ENCODE measurements around the gene VAV2. TPM values are rescaled to one million over a fixed set of nuclear protein-coding genes. Genes with fewer than 3 reads are reported as not detected.
"Not testable (repeated sequence)": the region's sequence is repeated elsewhere in the genome, so short reads cannot be mapped to it uniquely, and the experiment has no call there.

VAV2 gene
- total RNA-seq, 1 experiment from 2014 or later, result 10.3 TPM

DNA sequence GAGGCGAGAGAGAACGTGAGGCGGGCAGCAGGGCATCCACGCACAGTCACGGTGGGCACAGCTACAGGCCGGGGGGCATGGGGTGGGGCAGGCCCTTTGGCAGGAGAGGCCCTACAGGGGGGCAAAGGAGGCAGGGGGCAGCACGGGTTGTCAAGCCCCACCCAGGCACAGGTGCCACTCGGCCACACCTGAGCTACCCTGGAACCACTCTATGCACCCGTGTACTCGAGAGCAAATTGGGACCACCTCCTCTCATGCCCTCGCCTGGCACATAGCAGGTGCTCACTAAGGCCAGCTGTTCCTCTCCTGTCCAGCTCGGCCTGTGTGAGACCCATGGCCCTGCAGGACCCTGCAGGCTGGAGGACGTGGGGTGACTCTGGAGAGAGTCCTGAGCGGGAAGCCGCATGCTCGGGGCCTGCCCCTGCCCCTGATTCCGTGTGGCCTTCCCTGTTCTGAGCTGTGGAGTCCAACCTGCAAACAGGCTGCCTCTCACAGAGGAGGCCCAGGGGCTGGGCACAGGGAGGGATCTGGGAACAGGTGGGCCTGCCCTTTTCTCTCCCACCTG, 222.5 kb downstream of the VAV2 start:
- no peak for DNase-seq (ENCODE audit: low read depth)

DNA sequence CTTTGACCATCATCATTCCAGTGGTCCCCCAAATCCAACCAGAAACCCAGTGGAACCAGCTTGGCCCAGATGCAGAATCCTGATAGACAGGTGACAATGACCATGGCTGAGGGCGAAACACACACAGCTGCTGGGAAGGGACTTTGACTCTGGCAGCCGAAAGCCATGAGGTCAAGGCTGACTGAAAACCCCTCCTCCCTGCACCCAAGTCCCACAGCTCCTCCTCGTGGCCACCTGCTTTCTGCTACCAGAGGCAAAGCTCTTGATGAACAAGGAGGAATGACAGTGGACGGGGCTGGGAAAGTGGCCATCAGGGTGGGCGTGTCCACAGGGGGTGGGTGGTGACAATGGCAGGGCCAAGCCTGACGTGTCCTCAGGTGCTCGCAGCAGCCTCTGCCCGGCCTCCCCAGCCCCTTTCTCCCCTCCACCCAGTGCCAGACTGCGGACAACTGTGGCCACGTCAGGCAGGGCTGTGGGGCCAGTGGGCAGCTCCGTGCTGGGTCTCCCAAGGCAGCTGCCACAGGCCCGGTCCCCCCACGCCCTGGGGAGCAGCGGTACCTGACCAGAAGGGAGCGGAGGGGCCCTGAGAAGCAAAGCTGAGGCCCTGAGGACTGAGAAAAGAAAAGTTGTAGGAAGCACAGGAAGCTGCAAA, 223.1 kb downstream of the VAV2 start:
- DNase-seq (ENCODE audit: low read depth), result no peak

DNA sequence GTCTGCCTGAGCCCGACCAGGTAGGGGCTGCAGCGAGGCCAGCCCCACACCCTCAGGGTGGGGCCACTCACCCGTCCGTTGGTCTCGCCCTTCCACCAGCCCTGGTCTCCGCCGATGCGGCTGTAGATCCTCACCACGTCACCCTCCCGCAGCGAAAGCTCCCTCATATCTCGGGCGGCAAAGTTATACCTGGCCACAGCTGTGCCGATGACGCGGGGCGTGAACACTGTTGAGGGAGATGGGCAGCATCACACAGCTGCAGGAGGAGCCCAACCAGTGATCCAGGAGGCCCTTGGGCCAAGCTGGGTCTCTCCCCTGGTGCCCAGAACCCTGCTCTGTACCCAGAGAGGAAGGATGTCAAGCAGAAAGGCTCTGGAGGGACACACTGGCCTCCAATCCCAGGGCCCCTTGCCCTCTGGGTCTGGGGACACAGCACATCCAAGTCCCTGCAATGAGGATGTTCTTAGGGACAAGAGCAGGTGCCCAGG, 223.7 kb downstream of the VAV2 start:
- no peak for DNase-seq (ENCODE audit: low read depth)

DNA sequence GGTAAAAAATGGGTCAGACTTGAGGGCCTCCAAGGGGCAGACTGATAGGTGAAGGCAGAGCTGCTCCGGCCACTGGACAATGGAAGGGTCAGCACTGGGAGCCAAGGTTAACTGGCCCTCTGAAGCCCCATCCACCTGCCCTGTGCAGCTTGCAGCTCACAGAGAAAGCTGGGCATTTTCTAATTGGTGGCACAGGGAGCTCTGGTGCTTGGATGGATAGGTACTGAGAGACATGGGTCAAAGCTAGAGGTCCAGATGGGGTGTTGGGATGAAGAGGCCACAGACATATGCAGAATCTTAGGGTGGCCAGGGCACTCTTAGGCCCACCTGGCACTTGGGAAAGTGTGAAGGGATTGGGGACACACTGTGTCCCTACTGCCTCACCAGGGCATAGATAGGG, 224.5 kb downstream of the VAV2 start:
- DNase-seq (ENCODE audit: low read depth), result no peak

DNA sequence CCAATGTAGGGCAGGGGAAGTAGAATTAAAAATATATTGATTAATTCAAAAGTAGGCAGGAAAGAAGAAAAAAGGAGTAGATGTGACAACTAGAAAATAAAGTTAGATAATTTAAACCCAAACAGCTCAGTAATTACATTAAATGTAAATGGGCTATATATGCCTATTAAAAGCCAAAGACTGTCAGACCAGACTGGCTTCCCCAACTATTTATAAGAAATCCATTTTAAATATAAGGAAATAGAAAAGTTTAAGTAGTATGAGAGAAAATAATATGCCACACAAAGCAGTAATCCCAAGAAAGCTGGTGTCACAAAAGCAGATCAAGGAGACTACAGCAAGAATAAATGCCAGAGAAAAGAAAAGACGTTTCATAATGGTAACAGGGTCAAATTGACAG, 225.1 kb downstream of the VAV2 start:
- DNase-seq (ENCODE audit: low read depth), result no peak

DNA sequence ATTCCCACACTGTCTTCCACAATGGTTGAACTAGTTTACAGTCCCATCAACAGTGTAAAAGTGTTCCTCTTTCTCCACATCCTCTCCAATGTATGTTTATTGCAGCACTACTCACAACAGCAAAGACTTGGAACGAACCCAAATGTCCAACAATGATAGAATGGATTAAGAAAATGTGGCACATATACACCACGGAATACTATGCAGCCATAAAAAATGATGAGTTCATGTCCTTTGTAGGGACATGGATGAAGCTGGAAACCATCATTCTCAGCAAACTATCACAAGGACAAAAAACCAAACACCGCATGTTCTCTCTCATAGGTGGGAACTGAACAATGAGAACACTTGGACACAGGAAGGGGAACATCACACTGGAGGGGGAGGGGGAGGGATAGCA, 225.9 kb downstream of the VAV2 start:
- not testable (repeated sequence) for DNase-seq (ENCODE audit: low read depth)

DNA sequence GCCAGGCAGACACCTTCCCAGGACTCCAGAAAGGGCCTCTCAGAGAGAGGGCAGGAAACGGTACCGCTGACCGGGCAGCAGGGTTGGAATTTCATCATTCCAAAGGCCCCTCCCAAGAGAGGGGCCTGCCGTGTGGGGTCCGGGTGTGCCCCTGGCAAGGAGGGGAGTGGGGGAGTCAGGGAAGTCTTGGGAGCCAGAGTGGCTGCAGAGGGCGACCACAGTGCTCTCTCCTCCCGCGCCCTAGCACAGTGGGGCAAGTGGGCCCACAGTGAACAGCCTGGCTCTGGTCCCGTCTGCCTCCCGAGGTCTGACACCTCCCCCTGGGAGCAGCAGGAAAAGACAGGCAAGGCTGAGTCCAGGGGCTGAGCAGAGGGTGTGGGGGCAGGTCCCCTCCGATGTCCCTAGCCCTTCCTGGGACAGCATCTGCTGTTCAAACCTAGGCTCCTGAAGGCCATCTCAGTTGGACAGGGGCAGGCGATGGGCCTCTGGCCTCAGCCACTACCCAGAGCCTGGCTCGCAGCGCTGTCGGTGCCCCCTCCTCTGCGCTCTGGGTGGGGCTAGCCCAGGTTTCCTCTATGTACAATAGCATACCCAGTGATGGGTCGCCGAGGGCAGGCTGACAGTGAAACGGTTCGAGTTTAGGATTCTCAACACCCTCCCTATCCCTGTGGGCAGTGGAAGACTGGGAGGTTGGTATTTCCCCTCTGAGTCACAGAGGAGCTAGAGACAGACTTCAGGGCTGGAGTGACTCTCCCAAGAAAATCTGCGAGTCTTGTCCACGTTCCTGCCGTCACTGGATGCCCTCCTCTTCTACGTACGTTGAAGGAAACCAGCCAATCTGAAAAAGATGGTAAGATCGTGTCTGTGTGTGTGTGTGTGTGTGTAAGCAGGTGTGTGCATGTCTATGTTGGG, 228.6 kb downstream of the VAV2 start:
- DNase-seq (ENCODE audit: low read depth), result no peak

DNA sequence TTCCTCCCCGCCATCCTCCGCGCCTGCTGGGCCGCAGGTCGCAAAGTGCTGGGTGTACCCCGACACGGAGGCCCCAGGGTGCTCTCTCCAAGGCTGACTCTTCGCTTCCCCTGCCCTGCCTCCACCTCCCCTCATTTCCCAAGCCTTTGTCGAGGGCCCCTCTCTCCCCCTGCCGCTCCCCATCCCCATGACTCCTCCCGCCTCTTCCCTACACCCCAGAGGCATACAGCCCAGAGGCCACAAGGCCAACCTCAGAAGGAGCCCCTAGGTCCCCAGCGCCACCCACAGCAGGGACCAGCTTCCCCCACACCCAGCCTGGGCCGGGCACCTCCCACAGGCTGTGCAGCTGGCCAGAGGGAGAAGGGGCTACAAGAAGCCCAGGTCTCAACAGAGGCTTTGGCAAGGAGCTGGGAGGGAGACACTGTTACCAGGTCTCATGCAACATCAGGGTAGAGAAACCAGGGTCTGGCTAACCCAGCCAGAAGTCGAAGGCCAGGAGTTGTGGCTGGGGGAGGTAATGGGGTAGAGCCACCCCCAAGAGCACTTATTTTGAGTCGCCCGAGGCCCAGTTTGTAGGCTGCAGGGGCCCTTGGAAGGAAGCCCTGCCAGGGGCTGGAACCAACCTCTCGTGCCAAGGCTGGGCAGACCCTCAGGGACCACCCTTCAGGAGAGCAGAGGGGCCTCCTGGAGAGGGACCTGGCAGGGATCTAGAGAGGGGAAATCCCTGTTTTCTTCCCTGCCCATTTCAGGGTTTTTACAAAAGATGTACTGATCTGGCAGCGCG, 229.4 kb downstream of the VAV2 start:
- DNase-seq (ENCODE audit: low read depth), result no peak

DNA sequence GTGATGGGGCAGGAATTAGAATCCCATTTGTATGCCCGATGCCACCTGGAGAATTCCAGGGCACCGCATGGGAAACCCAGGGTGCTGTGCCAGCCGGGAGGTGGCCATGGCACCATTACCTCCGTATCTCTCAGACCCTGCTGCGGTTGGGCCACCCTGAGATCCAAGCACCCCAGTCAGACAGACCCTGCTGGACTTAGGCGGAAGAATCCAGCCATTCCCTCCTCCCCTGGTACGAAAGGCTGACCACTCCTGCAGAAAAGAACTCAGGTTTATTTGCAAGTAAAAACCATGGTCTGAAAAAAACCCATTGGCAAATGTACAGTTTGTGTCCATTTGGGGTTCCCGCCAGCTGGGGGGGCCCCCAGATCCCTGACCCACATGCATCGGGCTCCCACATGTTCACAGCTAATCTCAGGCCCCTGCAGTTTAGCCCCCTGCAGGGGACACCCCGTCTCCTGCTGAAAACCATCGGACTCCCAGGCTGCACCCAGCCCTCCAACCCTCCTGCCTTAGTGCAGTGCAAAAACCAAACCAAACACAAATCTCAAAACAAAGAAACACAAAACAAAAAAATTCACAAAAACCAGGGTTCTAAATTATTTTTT, 230.4 kb downstream of the VAV2 start:
- DNase-seq (ENCODE audit: low read depth), result no peak

DNA sequence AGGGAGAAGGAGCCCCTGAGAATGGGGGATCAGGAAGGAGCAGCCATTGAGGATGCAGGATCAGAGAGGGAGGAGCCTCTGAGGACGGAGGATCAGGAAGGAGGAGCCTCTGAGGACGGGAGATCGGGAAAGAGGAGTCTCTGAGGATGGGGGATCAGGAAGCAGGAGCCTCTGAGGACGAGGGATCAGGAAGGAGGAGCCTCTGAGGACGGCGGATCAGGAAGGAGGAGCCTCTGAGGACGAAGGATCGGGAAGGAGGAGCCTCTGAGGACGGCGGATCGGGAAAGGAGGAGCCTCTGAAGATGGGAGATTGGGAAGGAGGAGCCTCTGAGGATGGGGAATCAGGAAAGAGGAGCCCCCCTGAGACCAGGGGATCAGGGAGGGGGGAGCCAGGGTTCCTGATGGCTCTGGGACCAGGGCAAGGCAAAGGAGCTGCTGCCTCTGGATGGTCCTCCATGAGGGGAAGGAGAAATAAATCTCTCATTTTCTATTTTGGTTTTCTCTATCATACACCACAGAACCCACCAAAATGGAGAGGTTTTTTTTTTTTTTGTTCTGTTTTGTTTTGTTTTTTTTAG, 231.3 kb downstream of the VAV2 start:
- DNase-seq (ENCODE audit: low read depth), result no peak

DNA sequence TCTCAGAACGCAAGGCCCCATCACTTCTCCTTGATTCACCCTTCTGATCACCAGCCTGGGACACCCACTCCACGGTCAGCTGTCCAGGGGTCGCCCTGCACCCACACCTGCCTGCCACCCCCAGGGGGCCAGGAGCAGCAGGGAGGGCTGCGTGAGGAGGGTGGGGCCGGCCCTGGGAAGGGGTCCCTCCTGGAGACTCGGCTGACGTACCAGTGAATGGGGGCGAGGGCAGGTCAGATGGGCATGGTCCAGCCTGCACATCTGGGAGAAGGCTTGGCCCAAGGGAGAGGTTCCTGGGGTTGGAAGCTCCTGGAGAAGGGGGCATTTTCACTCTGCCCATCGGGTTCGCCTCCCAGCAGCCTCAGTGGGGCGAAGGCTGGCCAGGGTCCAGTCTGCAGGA, 232.2 kb downstream of the VAV2 start:
- no peak for DNase-seq (ENCODE audit: low read depth)

DNA sequence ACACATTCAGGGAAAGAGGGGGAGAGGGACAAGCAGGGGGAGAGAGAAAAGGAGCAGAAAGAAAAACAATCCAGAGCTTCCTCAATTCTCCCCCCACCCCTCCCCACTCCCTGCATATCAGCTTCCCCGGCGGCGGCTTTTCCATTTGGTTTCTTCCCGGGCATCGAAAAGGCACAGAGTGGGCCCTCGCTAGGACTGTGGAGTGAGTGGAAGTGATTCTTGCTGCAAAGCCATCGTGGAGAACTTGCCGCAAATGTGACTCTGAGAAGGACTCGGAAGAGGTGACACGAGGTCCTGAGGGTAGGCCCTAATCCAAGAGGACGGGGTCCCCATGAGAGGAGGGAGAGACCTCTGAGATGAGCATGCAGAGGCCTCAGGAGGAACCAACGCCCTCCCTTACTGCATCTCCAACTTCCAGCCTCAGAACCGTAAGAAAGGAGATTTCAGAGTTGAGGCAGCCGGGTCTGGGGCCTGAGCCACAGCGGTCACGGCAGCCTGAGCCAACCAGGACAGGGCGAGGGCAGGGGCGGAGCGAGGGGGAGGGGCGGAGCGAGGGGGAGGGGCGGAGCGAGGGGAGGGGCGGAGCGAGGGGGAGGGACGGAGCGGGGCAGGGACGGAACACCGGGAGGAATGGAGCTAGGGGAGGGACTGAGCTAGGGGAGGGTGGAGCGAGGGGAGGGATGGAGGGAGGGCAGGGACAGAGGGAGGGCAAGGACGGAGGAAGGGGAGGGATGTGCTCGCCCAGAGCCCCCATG, 232.8 kb downstream of the VAV2 start:
- no peak for DNase-seq (ENCODE audit: low read depth)

DNA sequence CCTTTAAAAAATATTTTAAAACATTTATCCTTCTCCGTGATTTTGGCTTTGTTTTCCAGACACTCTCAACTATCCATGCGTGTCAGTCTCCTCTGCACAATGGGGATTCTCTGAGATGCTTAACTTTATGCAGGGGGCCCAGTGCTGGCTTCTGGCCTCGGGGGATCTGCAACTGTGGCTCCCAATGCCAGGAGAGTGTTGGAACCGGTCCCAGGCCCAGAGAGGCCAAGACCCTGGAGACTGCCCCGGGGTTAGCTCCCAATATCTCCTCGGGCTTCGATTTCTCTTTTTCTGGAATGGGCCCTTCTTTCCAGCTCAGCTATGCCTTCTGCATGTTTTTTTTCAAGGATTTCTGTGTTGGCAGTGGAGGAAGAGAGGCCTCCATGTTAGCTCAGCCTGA, 233.9 kb downstream of the VAV2 start:
- no peak for DNase-seq (ENCODE audit: low read depth)

DNA sequence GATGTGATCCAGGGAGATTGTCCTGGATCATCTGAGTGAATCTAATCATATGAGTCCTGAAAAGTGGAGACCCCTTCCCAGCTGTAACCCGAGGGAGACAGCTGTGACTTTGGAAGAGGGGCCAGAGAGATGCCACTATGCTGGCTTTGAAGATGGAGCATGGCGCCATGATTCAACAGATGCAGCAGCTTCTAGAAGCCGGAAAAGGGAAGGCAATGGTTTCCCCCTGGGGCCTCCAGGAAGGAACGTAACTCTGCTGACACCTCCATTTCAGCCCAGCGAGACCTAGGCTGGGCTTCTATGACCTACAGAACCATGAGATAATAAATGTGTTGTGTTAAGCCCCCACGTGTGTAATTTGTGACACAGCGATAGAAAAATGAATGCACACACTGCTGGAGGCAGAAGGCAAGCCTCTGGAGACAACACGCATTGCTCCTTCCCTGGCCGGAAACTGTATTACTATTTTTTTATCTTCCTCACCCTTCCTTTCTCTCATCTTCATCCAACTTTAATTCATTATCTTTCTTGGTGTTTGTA, 237.4 kb downstream of the VAV2 start:
- no peak for DNase-seq (ENCODE audit: low read depth)

DNA sequence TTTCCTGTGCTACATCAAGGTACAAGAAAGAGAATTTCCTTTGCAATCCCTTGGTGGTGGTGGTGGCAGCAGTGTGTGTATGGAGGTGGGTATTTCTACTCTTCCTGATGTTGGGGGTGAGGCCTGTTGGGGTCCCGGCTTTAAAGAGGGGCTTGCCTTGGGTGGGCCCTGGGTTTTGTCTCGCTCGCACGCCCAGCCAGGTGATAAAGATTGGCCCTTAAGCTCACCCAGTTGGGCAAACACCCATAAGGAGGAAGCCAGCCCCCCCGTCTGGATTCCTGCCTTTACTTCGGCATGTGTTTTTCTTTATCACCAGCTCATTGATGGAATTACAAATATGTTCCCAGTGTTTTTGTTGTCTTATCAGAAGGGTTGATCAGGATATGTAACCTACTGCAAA, 237.9 kb downstream of the VAV2 start:
- no peak for DNase-seq (ENCODE audit: low read depth)

DNA sequence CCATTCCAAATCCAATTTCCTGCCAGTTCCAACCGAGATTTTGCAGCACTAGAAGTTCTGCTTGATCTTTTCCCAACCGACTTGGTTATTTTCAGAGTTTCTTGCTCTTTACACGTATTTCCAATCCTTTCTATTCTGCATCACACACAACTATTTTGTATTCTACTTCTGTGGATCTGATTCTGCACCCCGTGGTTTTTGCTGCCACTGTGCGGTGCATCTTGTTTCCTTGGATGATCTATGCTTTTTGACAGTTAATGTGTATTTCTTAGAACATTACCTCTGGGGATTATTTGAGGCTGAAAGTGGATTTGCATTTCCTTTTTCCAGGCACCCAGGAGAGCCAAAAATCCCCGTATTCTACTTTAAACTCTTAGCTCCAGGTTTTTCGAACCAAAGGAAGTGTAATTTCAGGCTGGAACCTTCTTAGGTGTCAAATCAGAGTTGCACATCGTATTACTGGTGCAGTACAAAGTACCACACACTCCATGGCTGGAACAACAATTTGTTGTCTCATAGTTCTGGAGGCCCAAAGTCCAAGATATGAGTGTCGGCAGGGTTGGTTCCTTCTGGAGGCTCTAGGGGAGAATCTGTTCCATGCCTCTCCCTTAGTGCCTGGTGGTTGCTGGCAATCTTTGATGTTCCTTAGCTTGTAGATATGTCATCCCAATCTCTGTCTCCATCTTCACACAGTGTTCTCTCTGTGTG, 239.2 kb downstream of the VAV2 start:
- DNase-seq (ENCODE audit: low read depth), result no peak

DNA sequence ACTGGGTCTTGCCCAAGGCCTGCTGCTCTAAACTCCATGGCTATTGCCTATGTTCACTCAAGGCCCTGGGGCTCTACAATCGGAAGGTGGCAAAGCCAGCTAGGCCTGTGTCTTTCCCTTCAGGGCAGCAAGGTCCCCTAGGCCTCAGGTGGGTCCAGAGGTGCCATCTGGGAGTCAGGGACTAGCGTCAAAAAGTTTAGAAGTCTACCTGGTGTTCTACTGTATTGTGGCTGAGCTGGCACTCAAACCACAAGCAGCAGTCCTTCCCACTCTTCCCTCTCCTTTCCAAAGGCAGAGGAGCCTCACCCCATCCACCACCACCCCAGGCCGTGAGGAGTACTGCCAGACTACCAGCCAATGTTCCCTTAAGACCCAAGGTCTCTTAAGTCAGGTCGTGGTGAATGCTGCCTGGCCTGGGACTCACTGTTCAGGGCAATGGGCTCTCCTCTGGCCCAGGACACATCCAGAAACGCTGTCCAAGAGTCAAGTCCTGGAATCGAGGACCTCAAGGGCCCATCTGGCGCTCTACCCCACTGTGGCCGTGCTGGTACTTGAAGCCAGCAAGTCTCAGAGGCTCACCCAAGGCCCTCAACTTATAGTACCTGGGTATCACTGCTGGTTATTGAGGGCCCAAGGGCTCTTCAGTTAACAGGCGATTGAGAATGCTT, 241.0 kb downstream of the VAV2 start:
- no peak for DNase-seq (ENCODE audit: low read depth)

DNA sequence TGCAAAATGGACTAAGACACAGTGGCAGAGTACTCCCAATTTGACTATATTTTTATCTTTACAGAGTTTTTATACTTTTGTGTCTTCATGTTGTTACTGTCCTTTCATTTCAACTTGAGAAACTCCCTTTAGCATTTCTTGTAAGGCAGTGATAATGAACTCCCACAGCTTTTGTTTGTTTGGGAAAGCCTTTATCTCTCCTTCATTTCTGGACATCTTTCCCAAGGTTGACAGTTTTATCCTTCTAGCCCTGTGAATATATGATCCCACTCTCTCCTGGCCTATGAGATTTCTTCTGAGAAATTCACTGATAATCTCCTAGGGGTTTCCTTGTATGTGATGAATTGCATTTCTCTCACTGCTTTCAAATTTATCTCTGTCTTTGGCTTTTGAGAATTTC, 244.8 kb downstream of the VAV2 start:
- no peak for DNase-seq (ENCODE audit: low read depth)

DNA sequence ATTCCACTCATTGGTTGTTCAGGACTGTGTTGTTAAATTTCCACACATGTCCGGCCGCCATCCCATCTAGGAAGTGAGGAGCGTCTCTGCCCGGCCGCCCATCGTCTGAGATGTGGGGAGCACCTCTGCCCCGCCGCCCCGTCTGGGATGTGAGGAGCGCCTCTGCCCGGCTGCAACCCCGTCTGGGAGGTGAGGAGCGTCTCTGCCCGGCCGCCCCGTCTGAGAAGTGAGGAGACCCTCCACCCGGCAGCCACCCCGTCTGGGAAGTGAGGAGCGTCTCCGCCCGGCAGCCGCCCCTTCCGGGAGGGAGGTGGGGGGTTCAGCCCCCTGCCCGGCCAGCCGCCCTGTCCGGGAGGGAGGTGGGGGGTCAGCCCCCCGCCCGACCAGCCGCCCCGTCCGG, 247.6 kb downstream of the VAV2 start:
- DNase-seq (ENCODE audit: low read depth), result not testable (repeated sequence)

All from RPMI7951 (cell line).